ENCODE data around the gene BCL3. TPM values are rescaled to one million over a fixed set of nuclear protein-coding genes. Genes with fewer than 3 reads are reported as not detected.
A peak's percentile ranks its signal among the peaks of the same experiment; 100 is the strongest.

Gene BCL3
- total RNA-seq, 2 donors from 2014 or later: 1.8 to 6.2 TPM

- no peaks in the 10 kb centered on the region for H3K27me3 ChIP-seq (ENCODE audit: control insufficient read depth, insufficient read depth, low read length, poor library complexity, severe bottlenecking)
- peaks cover 2% of the 10 kb centered on the region for H3K4me1 ChIP-seq (ENCODE audit: control insufficient read depth, insufficient read depth, low read length)
- H3K27me3 Mint-ChIP-seq (ENCODE audit: insufficient read depth): peaks cover 5% of the 10 kb centered on the region
- no peaks in the 10 kb centered on the region for H3K9me3 Mint-ChIP-seq
- H3K4me3 ChIP-seq (ENCODE audit: low read length): no peak overlapping the region
- H3K9ac ChIP-seq (ENCODE audit: extremely low read depth, low read length, poor library complexity, severe bottlenecking): no peak overlapping the region
- no peak overlapping the region for H3K4me3 Mint-ChIP-seq
- no peak for DNase-seq
- H3K27ac Mint-ChIP-seq: no peak overlapping the region
- WGBS, 2 experiments (ENCODE audit: insufficient coverage in 1 of 2, insufficient read length in 1 of 2): 77 to 82% methylated on average over 9 to 10 of the region's 10 CpGs
- H3K27ac ChIP-seq (ENCODE audit: low read depth, low read length): no peak overlapping the region
- H3K9me3 ChIP-seq (ENCODE audit: control insufficient read depth, low read length): no peaks in the 10 kb centered on the region
- TF ChIP-seq, protein P1, sequence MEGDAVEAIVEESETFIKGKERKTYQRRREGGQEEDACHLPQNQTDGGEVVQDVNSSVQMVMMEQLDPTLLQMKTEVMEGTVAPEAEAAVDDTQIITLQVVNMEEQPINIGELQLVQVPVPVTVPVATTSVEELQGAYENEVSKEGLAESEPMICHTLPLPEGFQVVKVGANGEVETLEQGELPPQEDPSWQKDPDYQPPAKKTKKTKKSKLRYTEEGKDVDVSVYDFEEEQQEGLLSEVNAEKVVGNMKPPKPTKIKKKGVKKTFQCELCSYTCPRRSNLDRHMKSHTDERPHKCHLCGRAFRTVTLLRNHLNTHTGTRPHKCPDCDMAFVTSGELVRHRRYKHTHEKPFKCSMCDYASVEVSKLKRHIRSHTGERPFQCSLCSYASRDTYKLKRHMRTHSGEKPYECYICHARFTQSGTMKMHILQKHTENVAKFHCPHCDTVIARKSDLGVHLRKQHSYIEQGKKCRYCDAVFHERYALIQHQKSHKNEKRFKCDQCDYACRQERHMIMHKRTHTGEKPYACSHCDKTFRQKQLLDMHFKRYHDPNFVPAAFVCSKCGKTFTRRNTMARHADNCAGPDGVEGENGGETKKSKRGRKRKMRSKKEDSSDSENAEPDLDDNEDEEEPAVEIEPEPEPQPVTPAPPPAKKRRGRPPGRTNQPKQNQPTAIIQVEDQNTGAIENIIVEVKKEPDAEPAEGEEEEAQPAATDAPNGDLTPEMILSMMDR (conservative IDR thresholded peaks at IDR 0.05): no peak
- H3K4me1 Mint-ChIP-seq: peaks cover 2% of the 10 kb centered on the region
- no peaks in the 10 kb centered on the region for H3K36me3 ChIP-seq (ENCODE audit: control insufficient read depth, insufficient read depth, low read length)
- H3K36me3 Mint-ChIP-seq (ENCODE audit: low read depth): no peaks in the 10 kb centered on the region
Observed at GRCh38 chr19:44723299-44723951, 25.1 kb upstream of the BCL3 start.

GRCh38 chr19:44723952-44724319 lies 24.6 kb upstream of the BCL3 start:
- no peak overlapping the region for H3K4me3 ChIP-seq (ENCODE audit: low read length)
- Mint-ChIP-seq H3K9me3 (no peaks in the 10 kb centered on the region), H3K27ac (no peak overlapping the region), H3K36me3 (ENCODE audit: low read depth) (no peaks in the 10 kb centered on the region), H3K27me3 (ENCODE audit: insufficient read depth) (peaks cover 7% of the 10 kb centered on the region), H3K4me1 (no peaks in the 10 kb centered on the region), H3K4me3 (no peak overlapping the region)
- TF ChIP-seq, protein P1 (conservative IDR thresholded peaks at IDR 0.05): peak; percentile 99
- DNase-seq: peak; percentile 97
- H3K4me1 ChIP-seq (ENCODE audit: control insufficient read depth, insufficient read depth, low read length): no peaks in the 10 kb centered on the region
- H3K9me3 ChIP-seq (ENCODE audit: control insufficient read depth, low read length): no peaks in the 10 kb centered on the region
- H3K36me3 ChIP-seq (ENCODE audit: control insufficient read depth, insufficient read depth, low read length): no peaks in the 10 kb centered on the region
- H3K9ac ChIP-seq (ENCODE audit: extremely low read depth, low read length, poor library complexity, severe bottlenecking): no peak overlapping the region
- H3K27ac ChIP-seq (ENCODE audit: low read depth, low read length): no peak overlapping the region
- no peaks in the 10 kb centered on the region for H3K27me3 ChIP-seq (ENCODE audit: control insufficient read depth, insufficient read depth, low read length, poor library complexity, severe bottlenecking)
- WGBS, 2 experiments (ENCODE audit: insufficient coverage in 1 of 2, insufficient read length in 1 of 2): 27 to 35% methylated on average over 4 to 7 of the region's 7 CpGs

DNA sequence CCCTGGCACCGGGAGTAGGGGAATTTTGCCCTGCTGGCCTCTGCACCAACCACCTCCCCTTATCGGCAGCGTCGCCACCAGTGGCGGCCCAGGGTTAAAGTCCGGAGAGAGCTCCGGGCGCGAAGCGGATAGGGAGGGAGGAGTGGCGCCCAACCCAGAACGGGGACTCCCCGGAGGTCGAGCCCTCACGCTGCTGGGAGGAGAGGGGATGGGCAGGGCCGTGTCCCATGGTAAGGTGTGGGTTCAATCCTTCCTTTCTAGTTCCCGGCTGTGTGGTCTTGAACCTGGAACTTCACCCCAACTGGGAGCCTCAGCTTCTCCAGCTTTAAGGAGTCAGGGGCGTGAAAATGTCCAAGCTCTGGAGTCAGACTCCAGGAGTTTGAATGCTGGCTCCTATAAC lies 23.3 kb upstream of the BCL3 start:
- TF ChIP-seq, protein P1 (conservative IDR thresholded peaks at IDR 0.05): no peak
- no peak overlapping the region for H3K27ac Mint-ChIP-seq
- H3K9me3 ChIP-seq (ENCODE audit: control insufficient read depth, low read length): no peaks in the 10 kb centered on the region
- no peak overlapping the region for H3K4me3 ChIP-seq (ENCODE audit: low read length)
- no peak overlapping the region for H3K9ac ChIP-seq (ENCODE audit: extremely low read depth, low read length, poor library complexity, severe bottlenecking)
- H3K4me3 Mint-ChIP-seq: no peak overlapping the region
- H3K36me3 Mint-ChIP-seq (ENCODE audit: low read depth): no peaks in the 10 kb centered on the region
- H3K4me1 ChIP-seq (ENCODE audit: control insufficient read depth, insufficient read depth, low read length): no peaks in the 10 kb centered on the region
- H3K4me1 Mint-ChIP-seq: no peaks in the 10 kb centered on the region
- H3K9me3 Mint-ChIP-seq: no peaks in the 10 kb centered on the region
- no peak for DNase-seq
- no peak overlapping the region for H3K27ac ChIP-seq (ENCODE audit: low read depth, low read length)
- H3K27me3 Mint-ChIP-seq (ENCODE audit: insufficient read depth): peaks cover 7% of the 10 kb centered on the region
- no peaks in the 10 kb centered on the region for H3K27me3 ChIP-seq (ENCODE audit: control insufficient read depth, insufficient read depth, low read length, poor library complexity, severe bottlenecking)
- WGBS, 2 experiments (ENCODE audit: insufficient coverage in 1 of 2, insufficient read length in 1 of 2): 80 to 91% methylated on average over 6 to 18 of the region's 18 CpGs
- no peaks in the 10 kb centered on the region for H3K36me3 ChIP-seq (ENCODE audit: control insufficient read depth, insufficient read depth, low read length)

All from endodermal cell (in vitro differentiated cells).